Transverse colon (tissue), 4 donors: ENCODE data around the gene B3GNT7. TPM values are rescaled to one million over a fixed set of nuclear protein-coding genes. Genes with fewer than 3 reads are reported as not detected.

Experiments used
- DNase-seq: peaks from one replicate; pipeline ENCODE4 v3.0.0-alpha.2; 2019
- H3K27ac ChIP-seq, 4 donors: fragments of 200-600 bp; sonication (generic); 2 replicates each; pipeline ENCODE4 v1.5.1; 2016 to 2018; ENCODE audit warnings: inconsistent platforms in 4 of 4
- H3K27me3 ChIP-seq: fragments of 200-600 bp; sonication (generic); 2 replicates; pipeline ENCODE4 v1.5.1; 2017; ENCODE audit warnings: inconsistent platforms
- H3K36me3 ChIP-seq, 4 donors: fragments of 200-600 bp; sonication (generic); 2 replicates each; pipeline ENCODE4 v1.5.1; 2017 to 2019; ENCODE audit warnings: inconsistent platforms in 4 of 4
- H3K4me1 ChIP-seq, 4 donors: fragments of 200-600 bp; sonication (generic); 2 replicates each; pipeline ENCODE4 v1.5.1; 2017 to 2020; ENCODE audit warnings: inconsistent platforms in 4 of 4
- H3K4me3 ChIP-seq, 4 donors: fragments of 200-600 bp; sonication (generic); 1 replicate in 1 of 4; 2 replicates in 3 of 4; pipeline versions ENCODE4 v1.5.1 to v1.6.1; 2017 to 2019; ENCODE audit warnings: inconsistent platforms in 4 of 4
- H3K9me3 ChIP-seq, 2 donors: fragments of 200-600 bp; sonication (generic); 2 replicates each; pipeline ENCODE4 v1.5.1; 2017 to 2019; ENCODE audit warnings: inconsistent platforms in 2 of 2
- CTCF ChIP-seq, 5 experiments: fragments of 200-600 bp in 3 of 5; fragments of 450-650 bp in 2 of 5; sonication (generic) in 3 of 5; IDR thresholded peaks; 1 replicate in 2 of 5; 2 replicates in 3 of 5; pipeline ENCODE4 v1.5.1; 2016 to 2017; ENCODE audit warnings: antibody characterized with exemption in 5 of 5, inconsistent platforms in 3 of 5, mild to moderate bottlenecking in 2 of 5, moderate library complexity in 1 of 5
- EP300 ChIP-seq: sonication (generic); formaldehyde crosslinking; IDR thresholded peaks from one replicate; pipeline ENCODE4 v1.6.1; 2017; ENCODE audit warnings: antibody characterized with exemption, low read depth
- POLR2A ChIP-seq: fragments of 450-650 bp; IDR thresholded peaks from one replicate; pipeline ENCODE4 v1.6.1; 2016; ENCODE audit warnings: antibody characterized with exemption, mild to moderate bottlenecking, moderate library complexity
- POLR2AphosphoS5 ChIP-seq, 3 donors: sonication (generic); formaldehyde crosslinking; IDR thresholded peaks; one replicate each; pipeline ENCODE4 v1.6.1; 2016; ENCODE audit warnings: antibody characterized with exemption in 3 of 3
- WGBS, 2 donors: methylation state at CpG; one replicate each; pipeline ENCODE4 v1.1.5; 2018; ENCODE audit warnings: low coverage in 1 of 2; 5-methylcytosine and 5-hydroxymethylcytosine counted together
- in situ Hi-C, 4 donors: fragments of 200-750 bp; cut with MboI; loops; one replicate each; pipeline versions ENCODE4 v1.15.0 to v1.15.1; 2017; ENCODE audit warnings: low sequenced_read_pairs in 3 of 4, low pct_ligation_motif_present in 1 of 4, low pct_unique_long_range_greater_than_20kb in 1 of 4
- intact Hi-C: fragments of 100-400 bp; cut with DNase I; formaldehyde crosslinking; loops from one replicate; pipeline ENCODE4 v1.15.1; 2023; ENCODE audit warnings: low total_unique reads
- total RNA-seq, 4 donors: library from RNA; depleted of rRNA; stranded (reverse); fragments of >200 nt; gene quantifications; one replicate each; pipeline ENCODE4 v1.1.0, GENCODE V29; 2016

Gene B3GNT7
- total RNA-seq, 4 donors from 2014 or later = 41.8 to 113 (median 55.2) TPM

DNA sequence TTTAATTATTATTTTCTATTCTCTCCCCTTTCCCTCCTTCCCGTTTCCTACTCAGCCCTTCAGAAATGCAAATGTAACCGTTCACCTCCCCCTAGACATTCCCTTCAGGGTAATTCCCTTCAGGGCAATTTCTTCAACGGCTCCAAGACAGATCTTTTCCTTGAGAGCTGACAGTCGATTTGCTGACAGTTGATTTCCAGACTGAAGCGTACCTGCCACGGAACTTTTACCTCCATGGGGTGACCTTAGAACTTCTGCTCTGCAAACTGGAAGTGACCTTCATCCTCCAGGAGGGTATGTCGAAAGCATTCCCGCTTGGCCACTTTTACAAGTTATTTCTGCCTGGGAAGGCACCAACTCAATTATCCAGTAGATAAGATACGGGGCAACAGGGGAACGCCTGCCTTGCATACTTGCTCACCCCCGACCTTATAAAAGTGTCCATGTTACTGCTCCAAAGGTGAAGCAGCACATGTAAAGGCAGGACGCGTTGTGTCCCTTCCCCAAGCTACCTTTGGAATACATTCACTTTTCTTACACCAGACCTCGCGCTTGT is 18.5 kb downstream of the B3GNT7 start:
- peak overlapping the region; percentile 80 to 84 (median 82) for H3K27ac ChIP-seq
- 53 to 70% methylated on average over 5 to 15 of the region's 15 CpGs for WGBS, 2 donors
- peaks cover 6 to 46% (median 25%) of the 10 kb centered on the region in 4 donors for H3K4me1 ChIP-seq
- DNase-seq = peak; percentile 57
- peaks cover 0 to 3% of the 10 kb centered on the region in 2 donors for H3K9me3 ChIP-seq
- H3K27me3 ChIP-seq = no peaks in the 10 kb centered on the region
- intact Hi-C loops = loop anchor here (5.0 kb wide), 1 partner anchor 312 kb away; no protein-coding TSS in a partner anchor
- H3K4me3 ChIP-seq = peak overlapping the region in 1 of 4 donors; percentile 18
- TF ChIP-seq POLR2A = no peak
- peak in 1 of 3 donors; percentile 25 for TF ChIP-seq POLR2AphosphoS5 (IDR thresholded peaks at IDR 0.05)
- TF ChIP-seq EP300 = no peak
- TF ChIP-seq CTCF (IDR thresholded peaks at IDR 0.05) = no peak
- no peaks in the 10 kb centered on the region for H3K36me3 ChIP-seq
- in situ Hi-C loops = loop anchor here in 3 of 4 donors (5.0 to 25.0 kb wide), 5 partner anchors 177 to 309 kb away; no protein-coding TSS in a partner anchor

DNA sequence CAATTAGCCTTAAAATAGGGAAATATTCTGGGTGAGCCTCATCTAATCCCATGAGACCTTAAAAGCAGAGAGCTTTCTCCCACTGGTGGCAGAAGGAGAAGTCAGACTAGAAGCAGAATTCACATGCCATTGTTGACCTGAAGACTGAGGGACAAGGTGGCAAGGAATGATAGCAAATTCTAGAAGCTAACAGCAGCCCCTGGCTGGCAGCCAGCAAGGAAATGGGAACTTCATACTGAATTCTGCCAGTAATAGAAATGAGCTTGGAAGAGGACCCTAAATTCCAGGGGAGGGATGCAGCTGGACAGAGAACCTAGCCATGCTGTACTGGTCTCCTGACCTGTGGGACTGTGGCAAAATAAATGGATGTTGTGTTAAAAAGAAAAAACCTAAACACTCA is 19.5 kb downstream of the B3GNT7 start:
- Histone ChIP-seq H3K27ac (peak overlapping the region in 3 of 4 donors; percentile 81 to 84 (median 83)), H3K27me3 (no peaks in the 10 kb centered on the region), H3K4me3 (no peak overlapping the region), H3K36me3 (no peaks in the 10 kb centered on the region), H3K4me1 (peaks cover 6 to 41% (median 20%) of the 10 kb centered on the region in 4 donors), H3K9me3 (peaks cover 0 to 3% of the 10 kb centered on the region in 2 donors)
- TF ChIP-seq CTCF (IDR thresholded peaks at IDR 0.05) (no peak), EP300 (no peak), POLR2AphosphoS5 (IDR thresholded peaks at IDR 0.05) (no peak), POLR2A (no peak)
- in situ Hi-C loops = loop anchor here in 3 of 4 donors (10.0 to 25.0 kb wide), 4 partner anchors 178 to 310 kb away; no protein-coding TSS in a partner anchor
- intact Hi-C loops = no loop called here
- DNase-seq = peak; percentile 36

DNA sequence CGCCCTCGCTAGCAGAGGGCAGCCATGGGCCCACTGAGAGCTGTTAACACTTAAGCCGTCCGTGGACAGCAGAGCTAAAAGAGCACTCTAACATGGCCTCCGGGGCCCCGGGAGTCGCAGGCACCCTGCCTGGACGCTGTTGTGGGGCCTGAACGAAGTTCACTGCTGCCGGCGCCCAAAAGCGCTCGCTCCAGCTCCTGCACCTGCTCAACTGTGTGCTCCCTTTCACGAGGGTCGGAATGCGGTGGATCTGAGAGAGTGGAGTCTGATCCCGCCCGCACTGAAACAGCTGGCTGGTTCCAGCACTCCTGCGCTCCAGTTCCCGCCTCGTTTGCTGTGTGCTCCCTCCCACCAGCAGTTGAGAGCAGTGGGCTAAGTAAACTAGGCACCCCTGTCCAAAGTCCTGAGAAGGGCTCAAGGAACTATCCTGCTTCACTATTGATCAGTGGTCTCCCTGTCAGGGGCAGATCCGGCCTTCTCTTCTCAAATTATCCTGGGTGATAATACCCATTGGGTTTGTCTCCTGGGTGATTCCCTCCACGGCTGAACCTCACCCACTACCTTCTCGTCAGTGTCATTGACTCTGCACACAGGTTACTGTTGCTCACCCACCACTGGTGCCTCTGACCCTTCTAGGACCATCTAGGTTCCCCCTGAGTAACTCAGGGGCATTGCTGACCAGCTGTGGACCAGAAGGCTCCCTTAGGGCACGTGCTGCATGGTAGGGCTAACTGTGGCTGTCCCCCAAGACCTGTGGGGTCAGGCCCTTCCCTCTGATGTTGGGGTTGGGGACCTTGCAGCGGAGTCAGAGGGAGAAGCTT is 23.5 kb downstream of the B3GNT7 start:
- intact Hi-C loops = no loop called here
- WGBS, 2 donors = 86 to 88% methylated on average over 11 to 26 of the region's 26 CpGs
- no peak for DNase-seq
- Histone ChIP-seq H3K27ac (no peak overlapping the region), H3K9me3 (no peaks in the 10 kb centered on the region), H3K4me1 (peaks cover 0 to 9% (median 3%) of the 10 kb centered on the region in 4 donors), H3K36me3 (no peaks in the 10 kb centered on the region), H3K27me3 (no peaks in the 10 kb centered on the region), H3K4me3 (no peak overlapping the region)
- TF ChIP-seq EP300 (no peak), POLR2AphosphoS5 (IDR thresholded peaks at IDR 0.05) (no peak), CTCF (IDR thresholded peaks at IDR 0.05) (no peak), POLR2A (no peak)
- in situ Hi-C loops = loop anchor here in 3 of 4 donors (10.0 to 25.0 kb wide), 4 partner anchors 182 to 314 kb away; no protein-coding TSS in a partner anchor

GRCh38 chr2:231421051-231421580 is 25.6 kb downstream of the B3GNT7 start:
- WGBS, 2 donors = 87% methylated on average over 9 of the region's 9 CpGs; no CpG with 5 or more reads in 1 of the 2 donors
- Histone ChIP-seq H3K36me3 (no peaks in the 10 kb centered on the region), H3K9me3 (no peaks in the 10 kb centered on the region), H3K4me1 (no peaks in the 10 kb centered on the region), H3K27ac (no peak overlapping the region), H3K27me3 (no peaks in the 10 kb centered on the region), H3K4me3 (no peak overlapping the region)
- in situ Hi-C loops = loop anchor here in 2 of 4 donors (25.0 kb wide), 2 partner anchors 184 to 309 kb away; no protein-coding TSS in a partner anchor
- intact Hi-C loops = no loop called here
- TF ChIP-seq EP300 = no peak
- TF ChIP-seq CTCF (IDR thresholded peaks at IDR 0.05) = no peak
- TF ChIP-seq POLR2A = no peak
- TF ChIP-seq POLR2AphosphoS5 (IDR thresholded peaks at IDR 0.05) = no peak
- no peak for DNase-seq
